Measurements from ENCODE around the gene COQ9. TPM values are rescaled to one million over a fixed set of nuclear protein-coding genes. Genes with fewer than 3 reads are reported as not detected.

The COQ9 gene
- total RNA-seq, 2 experiments from 2014 or later: 46.3 to 49.6 TPM

- no peak for DNase-seq
- Mint-ChIP-seq H3K27ac (no peak overlapping the region), H3K27me3 (no peaks in the 10 kb centered on the region), H3K36me3 (peaks cover 1% of the 10 kb centered on the region), H3K9me3 (no peaks in the 10 kb centered on the region), H3K4me3 (no peak overlapping the region), H3K4me1 (peaks cover 13% of the 10 kb centered on the region)
Measured at GRCh38 chr16:57473906-57474305, 26.6 kb downstream of the COQ9 start.

- H3K4me3 Mint-ChIP-seq: no peak overlapping the region
- no peaks in the 10 kb centered on the region for H3K27me3 Mint-ChIP-seq
- peaks cover 17% of the 10 kb centered on the region for H3K4me1 Mint-ChIP-seq
- H3K36me3 Mint-ChIP-seq: peaks cover 1% of the 10 kb centered on the region
- H3K27ac Mint-ChIP-seq: peak overlapping the region; percentile 62
- no peaks in the 10 kb centered on the region for H3K9me3 Mint-ChIP-seq
- DNase-seq: no peak
Measured at GRCh38 chr16:57474671-57475661, 27.7 kb downstream of the COQ9 start.

- Mint-ChIP-seq H3K9me3 (no peaks in the 10 kb centered on the region), H3K4me1 (peaks cover 17% of the 10 kb centered on the region), H3K36me3 (peaks cover 1% of the 10 kb centered on the region), H3K4me3 (peak overlapping the region; percentile 59), H3K27me3 (no peaks in the 10 kb centered on the region), H3K27ac (peak overlapping the region; percentile 62)
- peak; percentile 89 for DNase-seq
Measured at GRCh38 chr16:57475711-57476339, 28.5 kb downstream of the COQ9 start.

GRCh38 chr16:57476546-57477410 is 29.5 kb downstream of the COQ9 start:
- Mint-ChIP-seq H3K27me3 (no peaks in the 10 kb centered on the region), H3K4me3 (no peak overlapping the region), H3K4me1 (peaks cover 17% of the 10 kb centered on the region), H3K9me3 (no peaks in the 10 kb centered on the region), H3K27ac (no peak overlapping the region), H3K36me3 (peaks cover 1% of the 10 kb centered on the region)
- DNase-seq: no peak

GRCh38 chr16:57477531-57478202 is 30.4 kb downstream of the COQ9 start:
- H3K27me3 Mint-ChIP-seq: no peaks in the 10 kb centered on the region
- peaks cover 1% of the 10 kb centered on the region for H3K36me3 Mint-ChIP-seq
- peaks cover 17% of the 10 kb centered on the region for H3K4me1 Mint-ChIP-seq
- no peaks in the 10 kb centered on the region for H3K9me3 Mint-ChIP-seq
- H3K4me3 Mint-ChIP-seq: no peak overlapping the region
- H3K27ac Mint-ChIP-seq: no peak overlapping the region
- DNase-seq: no peak

- Mint-ChIP-seq H3K36me3 (peaks cover 1% of the 10 kb centered on the region), H3K9me3 (no peaks in the 10 kb centered on the region), H3K27ac (no peak overlapping the region), H3K4me1 (peaks cover 17% of the 10 kb centered on the region), H3K4me3 (no peak overlapping the region), H3K27me3 (no peaks in the 10 kb centered on the region)
- DNase-seq: no peak
Measured at GRCh38 chr16:57478396-57479204, 31.3 kb downstream of the COQ9 start.

GRCh38 chr16:57479205-57479975 is 32.1 kb downstream of the COQ9 start:
- Mint-ChIP-seq H3K27ac (no peak overlapping the region), H3K9me3 (no peaks in the 10 kb centered on the region), H3K27me3 (no peaks in the 10 kb centered on the region), H3K4me3 (no peak overlapping the region), H3K36me3 (no peaks in the 10 kb centered on the region), H3K4me1 (peaks cover 17% of the 10 kb centered on the region)
- no peak for DNase-seq

GRCh38 chr16:57479976-57480753 is 32.9 kb downstream of the COQ9 start:
- no peaks in the 10 kb centered on the region for H3K27me3 Mint-ChIP-seq
- no peaks in the 10 kb centered on the region for H3K36me3 Mint-ChIP-seq
- H3K4me3 Mint-ChIP-seq: no peak overlapping the region
- DNase-seq: no peak
- peaks cover 17% of the 10 kb centered on the region for H3K4me1 Mint-ChIP-seq
- no peak overlapping the region for H3K27ac Mint-ChIP-seq
- H3K9me3 Mint-ChIP-seq: no peaks in the 10 kb centered on the region

- no peak for DNase-seq
- Mint-ChIP-seq H3K4me1 (peaks cover 17% of the 10 kb centered on the region), H3K27me3 (no peaks in the 10 kb centered on the region), H3K4me3 (no peak overlapping the region), H3K27ac (no peak overlapping the region), H3K36me3 (no peaks in the 10 kb centered on the region), H3K9me3 (no peaks in the 10 kb centered on the region)
Measured at GRCh38 chr16:57480754-57481230, 33.5 kb downstream of the COQ9 start.

- Mint-ChIP-seq H3K27ac (no peak overlapping the region), H3K27me3 (no peaks in the 10 kb centered on the region)
Measured at GRCh38 chr16:57481421-57481820, 34.1 kb downstream of the COQ9 start.

GRCh38 chr16:57482845-57483545 is 35.7 kb downstream of the COQ9 start:
- Mint-ChIP-seq H3K27me3 (no peaks in the 10 kb centered on the region), H3K4me1 (peaks cover 17% of the 10 kb centered on the region), H3K27ac (no peak overlapping the region), H3K4me3 (no peak overlapping the region), H3K36me3 (no peaks in the 10 kb centered on the region), H3K9me3 (no peaks in the 10 kb centered on the region)
- DNase-seq: no peak

More at GRCh38 chr16:57481421-57481820, 34.1 kb downstream of the COQ9 start:
- no peak for DNase-seq
- no peak overlapping the region for H3K4me3 Mint-ChIP-seq
- no peaks in the 10 kb centered on the region for H3K36me3 Mint-ChIP-seq
- H3K4me1 Mint-ChIP-seq: peaks cover 14% of the 10 kb centered on the region
- no peaks in the 10 kb centered on the region for H3K9me3 Mint-ChIP-seq
